Activated CD8-positive, alpha-beta memory T cell treated with anti-CD3 and anti-CD28 coated beads, Interleukin-2, amount 10 ng/mL, durations not matched to agents 7 days and 5 days (primary cell): ENCODE results near the gene ESCO1. TPM values are rescaled to one million over a fixed set of nuclear protein-coding genes. Genes with fewer than 3 reads are reported as not detected.
A peak's percentile ranks its signal among the peaks of the same experiment; 100 is the strongest.
"Not testable (repeated sequence)": the region's sequence is repeated elsewhere in the genome, so short reads cannot be mapped to it uniquely, and the experiment has no call there.

Source experiments
- ATAC-seq: fragments of 150-1000 bp; cut with Tn5 transposase; one replicate; pipeline ENCODE4 v1.10.0; 2021; ENCODE audit warnings: moderate library complexity
- CTCF ChIA-PET: fragments of 350-600 bp; sonication (Branson Sonifier 250); formaldehyde crosslinking; loops from one replicate; lab custom pipeline; 2021; ENCODE audit warnings: antibody characterized with exemption; lab: Charles Lee
- DNase-seq: peaks from one replicate; pipeline ENCODE4 v3.0.0-alpha.2; 2020
- H3K27ac Mint-ChIP-seq: one replicate; pipeline ENCODE4 v1.8.0; 2021; ENCODE audit warnings: mild to moderate bottlenecking, mixed read lengths
- H3K27me3 Mint-ChIP-seq: one replicate; pipeline ENCODE4 v1.8.0; 2021; ENCODE audit warnings: mixed read lengths
- H3K36me3 Mint-ChIP-seq: one replicate; pipeline ENCODE4 v1.8.0; 2021; ENCODE audit warnings: mild to moderate bottlenecking, mixed read lengths
- H3K4me1 Mint-ChIP-seq: one replicate; pipeline ENCODE4 v1.8.0; 2021; ENCODE audit warnings: mixed read lengths
- H3K4me3 Mint-ChIP-seq: one replicate; pipeline ENCODE4 v1.8.0; 2021; ENCODE audit warnings: mild to moderate bottlenecking, moderate library complexity, mixed read lengths
- H3K9me3 Mint-ChIP-seq: one replicate; pipeline ENCODE4 v1.8.0; 2022; ENCODE audit warnings: low read depth, mixed read lengths
- total RNA-seq, 2 experiments: library from RNA; stranded (reverse); gene quantifications; one replicate each; pipeline ENCODE4 v1.2.3, GENCODE V29; 2021

ESCO1 gene
- 10 to 100 TPM; 19.2 to 21.1 TPM for total RNA-seq

DNA sequence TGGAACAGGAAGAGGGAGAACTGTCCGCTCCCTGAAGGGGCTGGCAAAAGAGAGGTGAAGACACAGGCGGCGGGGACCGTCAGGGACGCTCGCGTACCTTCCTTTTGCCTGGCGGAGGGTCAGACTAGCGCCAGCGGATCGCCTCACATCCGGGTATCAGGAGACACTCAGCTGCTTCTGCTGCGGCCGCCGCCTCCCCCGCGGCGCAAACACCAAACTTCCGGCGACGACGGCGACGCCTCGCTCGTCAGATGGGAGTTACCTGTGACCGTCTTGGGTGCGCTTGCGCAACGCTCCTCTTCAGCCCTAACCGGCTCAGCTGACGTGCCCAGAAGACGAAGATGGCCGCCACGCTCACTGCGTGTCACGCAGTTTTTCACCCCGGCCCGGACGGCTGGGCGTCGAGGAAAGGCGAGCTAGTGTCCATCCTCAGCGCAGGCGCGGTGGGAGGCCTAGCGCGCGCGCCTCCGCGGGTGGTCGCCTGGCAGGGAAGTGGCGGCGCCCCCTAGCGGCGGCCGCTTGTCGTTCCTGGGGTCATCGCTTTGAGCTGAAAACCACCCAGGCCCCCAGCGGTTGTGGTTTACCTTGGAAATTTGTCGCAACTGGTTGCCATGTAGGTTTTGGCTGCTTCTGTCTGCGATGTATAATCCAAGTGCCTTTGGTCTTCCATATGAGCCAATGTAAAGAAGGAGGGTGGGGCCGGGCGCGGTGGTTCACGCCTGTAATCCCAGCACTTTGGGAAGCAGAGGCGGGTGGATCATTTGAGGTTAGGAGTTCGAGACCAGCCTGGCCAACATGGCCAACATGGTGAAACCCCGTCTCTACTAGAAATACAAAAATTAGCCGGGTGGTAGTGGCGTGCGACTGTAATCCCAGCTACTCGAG lies at the start of gene ESCO1:
Gene ESCO1 (minus strand): TSS at position 179 of the 885 bp plus-strand sequence. CDS start 25,861 bp downstream, outside the sequence.
- H3K27me3 Mint-ChIP-seq = no peaks in the 10 kb centered on the region
- H3K9me3 Mint-ChIP-seq = no peaks in the 10 kb centered on the region
- CTCF ChIA-PET = interaction anchor here (0.5 to 4.2 kb wide), 37 partner anchors 10 to 1585 kb away, joined by 3 to 113 read pairs (median 4); partner anchors contain the start of genes ABHD3, MIB1 and SNRPD1
- DNase-seq (peak; percentile 98), ATAC-seq (peak; percentile 90)
- H3K4me1 Mint-ChIP-seq = peaks cover 38% of the 10 kb centered on the region
- H3K4me3 Mint-ChIP-seq = peak within 1 kb of the TSS; percentile 90
- H3K36me3 Mint-ChIP-seq = peaks cover 4% of the 10 kb centered on the region
- H3K27ac Mint-ChIP-seq = peak within 1 kb of the TSS; percentile 94

GRCh38 chr18:21640375-21640774 lies 39.9 kb upstream of the ESCO1 start:
- ATAC-seq, DNase-seq, H3K4me1 Mint-ChIP-seq, H3K9me3 Mint-ChIP-seq, H3K27ac Mint-ChIP-seq, H3K27me3 Mint-ChIP-seq, H3K4me3 Mint-ChIP-seq: not testable (repeated sequence)
- H3K36me3 Mint-ChIP-seq = peaks cover 10% of the 10 kb centered on the region
- CTCF ChIA-PET = interaction anchor here (0.6 kb wide), 1 partner anchor 60 kb away, joined by 4 read pairs; no protein-coding TSS in a partner anchor

DNA sequence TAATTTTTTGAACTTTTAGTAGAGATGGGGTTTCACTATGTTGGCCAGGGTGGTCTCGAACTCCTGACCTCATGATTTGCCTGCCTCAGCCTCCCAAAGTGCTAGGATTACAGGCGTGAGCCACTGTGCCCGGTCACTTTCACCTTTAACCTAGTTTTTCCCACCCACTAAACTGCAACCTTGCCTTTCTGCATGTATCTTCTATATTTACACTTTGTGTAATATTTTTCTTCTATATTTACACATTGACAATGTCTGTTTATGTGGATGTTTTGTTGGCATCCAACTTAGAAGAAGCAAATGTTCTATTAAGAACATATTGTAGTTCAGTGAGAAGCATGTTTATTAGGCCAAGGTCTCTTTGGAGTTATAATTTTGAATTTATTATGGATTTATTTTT lies 38.3 kb upstream of the ESCO1 start:
- H3K4me1 Mint-ChIP-seq = no peaks in the 10 kb centered on the region
- H3K4me3 Mint-ChIP-seq = no peak overlapping the region
- ATAC-seq (no peak), DNase-seq (no peak)
- H3K9me3 Mint-ChIP-seq = no peaks in the 10 kb centered on the region
- no peaks in the 10 kb centered on the region for H3K27me3 Mint-ChIP-seq
- peaks cover 11% of the 10 kb centered on the region for H3K36me3 Mint-ChIP-seq
- CTCF ChIA-PET = no interaction called here
- peak overlapping the region; percentile 38 for H3K27ac Mint-ChIP-seq

- no peak overlapping the region for H3K27ac Mint-ChIP-seq
- no peaks in the 10 kb centered on the region for H3K9me3 Mint-ChIP-seq
- DNase-seq (no peak), ATAC-seq (no peak)
- H3K27me3 Mint-ChIP-seq = no peaks in the 10 kb centered on the region
- H3K36me3 Mint-ChIP-seq = peaks cover 14% of the 10 kb centered on the region
- no peaks in the 10 kb centered on the region for H3K4me1 Mint-ChIP-seq
- H3K4me3 Mint-ChIP-seq = no peak overlapping the region
- CTCF ChIA-PET = no interaction called here
These were observed 36.3 kb upstream of the ESCO1 start for GRCh38 chr18:21636769-21637168.

DNA sequence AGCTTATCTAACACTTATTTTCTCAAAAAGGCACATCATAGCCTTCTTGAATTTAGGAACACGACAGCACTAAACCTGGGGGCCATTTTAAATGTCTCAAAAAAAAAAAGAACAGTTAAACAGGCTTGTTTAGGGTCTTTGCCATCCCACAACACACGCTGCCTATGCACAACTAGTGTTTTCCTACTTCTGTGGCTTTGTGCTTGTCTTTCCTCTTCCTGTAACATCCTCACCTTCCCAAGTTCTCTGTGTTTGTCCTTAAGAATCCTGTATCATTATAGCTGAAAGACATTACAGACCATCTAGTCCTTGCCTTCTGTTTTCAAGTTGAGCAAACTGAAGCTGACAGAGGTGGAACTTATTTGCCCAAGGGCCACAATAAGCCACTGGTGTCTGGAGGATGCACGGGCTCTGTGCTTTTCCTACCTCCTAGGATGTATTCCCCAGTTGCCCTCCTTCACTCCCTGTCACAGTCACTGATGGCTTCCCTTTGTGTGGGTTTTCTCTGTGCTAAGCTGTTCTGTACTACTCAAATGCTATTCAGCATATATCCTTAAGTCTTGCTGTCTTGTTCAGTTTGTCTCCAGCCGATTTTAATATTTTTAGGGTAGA lies 34.2 kb upstream of the ESCO1 start:
- Mint-ChIP-seq H3K27ac (no peak overlapping the region), H3K4me3 (no peak overlapping the region), H3K4me1 (no peaks in the 10 kb centered on the region), H3K36me3 (peaks cover 21% of the 10 kb centered on the region), H3K9me3 (no peaks in the 10 kb centered on the region), H3K27me3 (no peaks in the 10 kb centered on the region)
- CTCF ChIA-PET = interaction anchor here (0.6 to 1.1 kb wide), 2 partner anchors 21 to 34 kb away, joined by 3 read pairs; partner anchors contain the start of gene ESCO1
- no peak for DNase-seq
- ATAC-seq = no peak

DNA sequence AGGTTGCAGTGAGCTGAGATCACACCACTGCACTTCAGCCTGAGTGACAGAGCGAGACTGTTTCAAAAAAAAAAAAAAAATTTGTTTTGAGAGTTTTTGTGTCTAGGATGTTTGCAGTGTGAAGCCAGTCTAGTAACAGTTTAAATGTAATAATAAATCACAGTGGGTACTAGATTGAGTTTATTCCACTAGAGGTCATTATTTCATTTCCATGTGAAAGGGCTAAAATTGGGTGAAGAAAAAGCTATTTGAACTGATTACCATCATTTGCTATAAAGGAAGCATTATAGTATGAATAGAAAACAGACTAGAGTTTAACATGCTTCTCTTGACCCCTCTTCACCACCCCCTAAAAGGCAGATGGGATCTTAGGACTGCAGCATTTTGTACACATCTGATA lies 31.9 kb upstream of the ESCO1 start:
- Mint-ChIP-seq H3K4me1 (peaks cover 16% of the 10 kb centered on the region), H3K36me3 (peaks cover 37% of the 10 kb centered on the region), H3K27ac (no peak overlapping the region), H3K9me3 (no peaks in the 10 kb centered on the region), H3K27me3 (no peaks in the 10 kb centered on the region), H3K4me3 (no peak overlapping the region)
- CTCF ChIA-PET = interaction anchor here (0.7 to 1.8 kb wide), 4 partner anchors 10 to 159 kb away, joined by 4 to 10 read pairs (median 4); partner anchors contain the start of genes ESCO1 and SNRPD1
- no peak for DNase-seq
- ATAC-seq = no peak

- peak overlapping the region; percentile 78 for H3K27ac Mint-ChIP-seq
- ATAC-seq = no peak
- H3K9me3 Mint-ChIP-seq = no peaks in the 10 kb centered on the region
- peak overlapping the region; percentile 23 for H3K4me3 Mint-ChIP-seq
- CTCF ChIA-PET = interaction anchor here (1.0 to 1.9 kb wide), 5 partner anchors 10 to 75 kb away, joined by 3 to 8 read pairs (median 3); partner anchors contain the start of genes ABHD3 and ESCO1
- H3K27me3 Mint-ChIP-seq = no peaks in the 10 kb centered on the region
- peaks cover 21% of the 10 kb centered on the region for H3K4me1 Mint-ChIP-seq
- DNase-seq = no peak
- H3K36me3 Mint-ChIP-seq = peaks cover 45% of the 10 kb centered on the region
These were observed 28.8 kb upstream of the ESCO1 start for GRCh38 chr18:21629089-21629832.

DNA sequence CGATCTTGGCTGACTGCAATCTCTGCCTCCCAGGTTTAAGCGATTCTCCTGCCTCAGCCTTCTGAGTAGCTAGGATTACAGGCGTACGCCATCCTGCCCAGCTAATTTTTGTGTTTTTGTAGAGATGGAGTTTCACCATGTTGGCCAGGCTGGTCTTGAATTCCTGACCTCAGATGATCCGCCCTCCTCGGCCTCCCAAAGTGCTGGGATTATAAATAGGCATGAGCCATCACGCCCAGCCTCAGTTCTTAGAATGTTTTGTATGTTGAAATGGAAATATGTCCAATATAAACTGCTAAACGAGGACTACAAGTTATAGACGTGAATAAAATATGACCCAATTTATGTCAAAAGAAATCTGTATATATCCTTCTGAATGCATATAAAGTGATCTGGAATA lies 21.1 kb upstream of the ESCO1 start:
- Mint-ChIP-seq H3K4me1 (peaks cover 25% of the 10 kb centered on the region), H3K36me3 (peaks cover 50% of the 10 kb centered on the region)
- CTCF ChIA-PET = interaction anchor here (1.5 kb wide), 1 partner anchor 9 kb away, joined by 5 read pairs; the partner anchor contains the start of gene SNRPD1
- H3K27ac Mint-ChIP-seq, H3K27me3 Mint-ChIP-seq, DNase-seq, ATAC-seq, H3K4me3 Mint-ChIP-seq, H3K9me3 Mint-ChIP-seq: not testable (repeated sequence)

GRCh38 chr18:21612125-21613039 lies 11.9 kb upstream of the ESCO1 start, which contains the start of gene SNRPD1:
SNRPD1 (plus strand) TSS chr18:21612314; CDS start chr18:21612430, 116 bp downstream.
- ATAC-seq = peak; percentile 97
- H3K27me3 Mint-ChIP-seq = no peaks in the 10 kb centered on the region
- H3K4me1 Mint-ChIP-seq = peaks cover 33% of the 10 kb centered on the region
- no peaks in the 10 kb centered on the region for H3K9me3 Mint-ChIP-seq
- H3K27ac Mint-ChIP-seq = peak within 1 kb of the TSS; percentile 98
- H3K4me3 Mint-ChIP-seq = peak within 1 kb of the TSS; percentile 88
- CTCF ChIA-PET = interaction anchor here (0.7 to 6.2 kb wide), 17 partner anchors 10 to 329 kb away, joined by 3 to 113 read pairs (median 4); partner anchors contain the start of gene ESCO1
- peaks cover 28% of the 10 kb centered on the region for H3K36me3 Mint-ChIP-seq
- DNase-seq = peak; percentile 92

DNA sequence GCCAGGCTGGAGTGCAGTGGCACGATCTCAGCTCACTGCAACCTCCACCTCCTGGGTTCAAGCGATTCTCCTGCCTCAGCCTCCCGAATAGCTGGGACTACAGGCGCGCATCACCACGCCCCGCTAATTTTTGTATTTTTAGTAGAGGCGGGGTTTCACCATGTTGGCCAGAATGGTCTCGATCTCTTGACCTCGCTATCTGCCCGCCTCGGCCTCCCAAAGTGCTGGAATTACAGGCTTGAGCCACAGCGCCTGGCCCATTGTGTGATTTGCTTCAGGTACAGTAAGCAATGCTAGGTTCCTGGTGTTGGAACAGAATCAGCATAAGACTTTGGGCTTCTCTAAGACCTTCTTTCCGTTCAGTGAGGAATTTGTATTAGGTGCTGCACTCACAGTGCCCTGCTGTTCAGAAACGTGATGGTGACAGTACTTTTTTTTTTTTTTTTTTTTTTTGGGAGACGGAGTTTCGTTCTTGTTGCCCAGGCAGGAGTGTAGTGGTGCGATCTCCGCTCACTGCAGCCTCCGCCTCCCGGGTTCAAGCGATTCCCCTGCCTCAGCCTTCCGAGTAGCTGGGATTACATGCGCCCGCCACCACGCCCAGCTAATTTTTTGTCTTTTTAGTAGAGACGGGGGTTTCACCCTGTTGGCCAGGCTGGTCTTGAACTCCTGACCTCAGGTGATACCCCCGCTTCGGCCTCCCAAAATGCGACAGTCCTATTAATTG lies 11.1 kb upstream of the ESCO1 start:
- peak overlapping the region; percentile 98 for H3K27ac Mint-ChIP-seq

DNA sequence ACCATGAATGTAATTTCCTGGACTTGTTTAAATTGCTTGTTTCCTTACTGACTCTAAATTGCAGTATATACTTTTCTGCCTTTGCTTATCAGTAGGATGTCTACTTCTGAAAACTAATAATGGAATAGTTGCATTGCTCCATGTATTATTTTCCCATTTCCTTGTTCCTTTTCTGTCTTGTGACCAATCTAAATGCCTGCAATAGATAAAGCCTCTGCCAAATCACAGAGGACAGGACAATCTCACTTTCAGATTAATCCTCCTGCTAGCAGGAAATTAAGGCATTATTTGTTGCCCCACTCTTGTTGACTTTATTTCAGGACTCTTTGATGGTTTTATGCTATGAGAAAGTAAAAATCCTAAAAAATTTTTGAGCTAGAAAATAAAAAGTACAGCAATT lies 4.7 kb upstream of the ESCO1 start:
- Mint-ChIP-seq H3K4me3 (peak overlapping the region; percentile 17), H3K36me3 (no peaks in the 10 kb centered on the region)

More for the DNA sequence above, 11.1 kb upstream of the ESCO1 start:
- H3K27me3 Mint-ChIP-seq, DNase-seq, ATAC-seq, H3K9me3 Mint-ChIP-seq: not testable (repeated sequence)
- H3K36me3 Mint-ChIP-seq = peaks cover 21% of the 10 kb centered on the region
- peaks cover 27% of the 10 kb centered on the region for H3K4me1 Mint-ChIP-seq
- H3K4me3 Mint-ChIP-seq = peak overlapping the region; percentile 88
- CTCF ChIA-PET = interaction anchor here (0.6 to 6.2 kb wide), 15 partner anchors 11 to 330 kb away, joined by 3 to 113 read pairs (median 4); partner anchors contain the start of gene ESCO1

More for the DNA sequence above, 4.7 kb upstream of the ESCO1 start:
- no peaks in the 10 kb centered on the region for H3K9me3 Mint-ChIP-seq
- CTCF ChIA-PET = interaction anchor here (1.5 kb wide), 1 partner anchor 99 kb away, joined by 3 read pairs; the partner anchor contains the start of gene ABHD3
- H3K27ac Mint-ChIP-seq = peak overlapping the region; percentile 44
- no peak for ATAC-seq
- H3K4me1 Mint-ChIP-seq = peaks cover 17% of the 10 kb centered on the region
- H3K27me3 Mint-ChIP-seq = no peaks in the 10 kb centered on the region
- DNase-seq = no peak
